Vagina (tissue), 2 donors: ENCODE results near the gene PACSIN1. TPM values are rescaled to one million over a fixed set of nuclear protein-coding genes. Genes with fewer than 3 reads are reported as not detected.

Source experiments
- DNase-seq, 2 donors: peaks; one replicate each; pipeline ENCODE4 v3.0.0-alpha.2; 2017; ENCODE audit errors: extremely low spot score in 2 of 2
- H3K27ac ChIP-seq: fragments of 200-600 bp; sonication (generic); one replicate; pipeline ENCODE4 v1.5.1; 2019
- H3K27me3 ChIP-seq: fragments of 200-600 bp; sonication (generic); one replicate; pipeline ENCODE4 v1.5.1; 2019
- H3K36me3 ChIP-seq, 2 donors: fragments of 200-600 bp; sonication (generic); one replicate each; pipeline ENCODE4 v1.5.1; 2017 to 2019
- H3K4me1 ChIP-seq: fragments of 200-600 bp; sonication (generic); one replicate; pipeline ENCODE4 v1.5.1; 2019
- H3K4me3 ChIP-seq, 2 donors: fragments of 200-600 bp; sonication (generic); 1 replicate in 1 of 2; 2 replicates in 1 of 2; pipeline ENCODE4 v1.5.1; 2016 to 2019
- H3K9me3 ChIP-seq: fragments of 200-600 bp; sonication (generic); one replicate; pipeline ENCODE4 v1.5.1; 2019
- CTCF ChIP-seq, 3 experiments: fragments of 450-650 bp in 2 of 3; fragments of 200-600 bp in 1 of 3; sonication (generic) in 1 of 3; IDR thresholded peaks; one replicate each; pipeline ENCODE4 v1.5.1; 2017 to 2019; ENCODE audit warnings: antibody characterized with exemption in 3 of 3, mild to moderate bottlenecking in 2 of 3, moderate library complexity in 2 of 3
- POLR2A ChIP-seq, 2 donors: fragments of 450-650 bp; IDR thresholded peaks; one replicate each; pipeline ENCODE4 v1.6.1; 2017; ENCODE audit warnings: antibody characterized with exemption in 2 of 2, mild to moderate bottlenecking in 2 of 2, moderate library complexity in 2 of 2
- POLR2AphosphoS5 ChIP-seq, 2 donors: sonication (generic); formaldehyde crosslinking; IDR thresholded peaks; one replicate each; pipeline ENCODE4 v1.9.0; 2017; ENCODE audit warnings: antibody characterized with exemption in 2 of 2, mild to moderate bottlenecking in 2 of 2, low read depth in 1 of 2; ENCODE audit not compliant: insufficient read depth in 1 of 2
- intact Hi-C: fragments of 100-400 bp; cut with DNase I; formaldehyde crosslinking; loops from one replicate; pipeline ENCODE4 v1.15.1; 2023
- total RNA-seq: library from RNA; depleted of rRNA; stranded (reverse); fragments of >200 nt; gene quantifications from one replicate; pipeline ENCODE4 v1.2.3, GENCODE V29; 2016

Gene PACSIN1
- total RNA-seq, 1 donor from 2014 or later = 0.74 TPM

- Histone ChIP-seq H3K27me3 (no peaks in the 10 kb centered on the region), H3K4me1 (no peaks in the 10 kb centered on the region), H3K36me3 (no peaks in the 10 kb centered on the region), H3K9me3 (no peaks in the 10 kb centered on the region), H3K27ac (no peak overlapping the region), H3K4me3 (no peak overlapping the region)
- TF ChIP-seq POLR2AphosphoS5 (IDR thresholded peaks at IDR 0.05; ENCODE audit: insufficient read depth in 1 of 2, low read depth in 1 of 2) (no peak), CTCF (IDR thresholded peaks at IDR 0.05) (no peak), POLR2A (IDR thresholded peaks at IDR 0.05) (no peak)
- no peak for DNase-seq
- intact Hi-C loops = no loop called here
Observed at GRCh38 chr6:34573567-34574183, 107.8 kb downstream of the PACSIN1 start.

- TF ChIP-seq POLR2A (IDR thresholded peaks at IDR 0.05) (no peak), POLR2AphosphoS5 (IDR thresholded peaks at IDR 0.05; ENCODE audit: insufficient read depth in 1 of 2, low read depth in 1 of 2) (no peak), CTCF (IDR thresholded peaks at IDR 0.05) (no peak)
- Histone ChIP-seq H3K36me3 (no peaks in the 10 kb centered on the region), H3K9me3 (no peaks in the 10 kb centered on the region), H3K4me3 (no peak overlapping the region), H3K27ac (no peak overlapping the region), H3K27me3 (no peaks in the 10 kb centered on the region), H3K4me1 (no peaks in the 10 kb centered on the region)
- no peak for DNase-seq
- intact Hi-C loops = no loop called here
Observed at GRCh38 chr6:34574647-34575293, 108.9 kb downstream of the PACSIN1 start.

- Histone ChIP-seq H3K9me3 (no peaks in the 10 kb centered on the region), H3K27ac (no peak overlapping the region), H3K4me3 (no peak overlapping the region), H3K4me1 (no peaks in the 10 kb centered on the region), H3K27me3 (no peaks in the 10 kb centered on the region), H3K36me3 (no peaks in the 10 kb centered on the region)
- no peak for DNase-seq
- intact Hi-C loops = no loop called here
- no peak for TF ChIP-seq POLR2AphosphoS5 (IDR thresholded peaks at IDR 0.05; ENCODE audit: insufficient read depth in 1 of 2, low read depth in 1 of 2)
- no peak for TF ChIP-seq CTCF (IDR thresholded peaks at IDR 0.05)
- TF ChIP-seq POLR2A (IDR thresholded peaks at IDR 0.05) = no peak
Observed at GRCh38 chr6:34575326-34575725, 109.5 kb downstream of the PACSIN1 start.

GRCh38 chr6:34576286-34576955, 110.5 kb downstream of the PACSIN1 start:
- no peaks in the 10 kb centered on the region for H3K36me3 ChIP-seq
- TF ChIP-seq POLR2AphosphoS5 (IDR thresholded peaks at IDR 0.05; ENCODE audit: insufficient read depth in 1 of 2, low read depth in 1 of 2) (no peak), CTCF (IDR thresholded peaks at IDR 0.05) (no peak), POLR2A (IDR thresholded peaks at IDR 0.05) (no peak)

More at GRCh38 chr6:34576286-34576955, 110.5 kb downstream of the PACSIN1 start:
- Histone ChIP-seq H3K27ac (no peak overlapping the region), H3K9me3 (no peaks in the 10 kb centered on the region), H3K4me3 (no peak overlapping the region), H3K4me1 (no peaks in the 10 kb centered on the region), H3K27me3 (no peaks in the 10 kb centered on the region)
- intact Hi-C loops = no loop called here
- DNase-seq = no peak
